SU-DHL-6 (cell line): ENCODE results near the gene LGR4.

Experiments
- CTCF ChIP-seq: fragments of 200-600 bp; sonication (generic); IDR thresholded peaks from one replicate; pipeline ENCODE4 v1.5.1; 2017; ENCODE audit warnings: antibody characterized with exemption, mild to moderate bottlenecking, low read length, moderate library complexity; ENCODE audit not compliant: insufficient read depth, poor library complexity, severe bottlenecking
- EZH2phosphoT487 ChIP-seq: fragments of 200-600 bp; sonication (generic), shearing (Covaris generic); conservative IDR thresholded peaks from 2 replicates; pipeline ENCODE4 v1.6.1; 2018; ENCODE audit warnings: mild to moderate bottlenecking, antibody characterized with exemption, low read length, moderate library complexity, mixed read lengths

- TF ChIP-seq CTCF (no peak), EZH2phosphoT487 (no peak)
Measured at GRCh38 chr11:27379449-27379848, 93.1 kb downstream of the LGR4 start.
